ENCODE data around the gene FAM161B. TPM values are rescaled to one million over a fixed set of nuclear protein-coding genes. Genes with fewer than 3 reads are reported as not detected.
"Not testable (repeated sequence)": the region's sequence is repeated elsewhere in the genome, so short reads cannot be mapped to it uniquely, and the experiment has no call there.

Gene FAM161B
- total RNA-seq, 4 donors from 2014 or later = 1.2 to 3.1 (median 2.2) TPM

- Histone ChIP-seq H3K27me3 (no peaks in the 10 kb centered on the region), H3K9me3 (peaks cover 0 to 7% (median 0%) of the 10 kb centered on the region in 3 donors), H3K27ac (no peak overlapping the region), H3K4me1 (peaks cover 0 to 11% (median 0%) of the 10 kb centered on the region in 3 donors), H3K36me3 (peaks cover 0 to 97% (median 17%) of the 10 kb centered on the region in 3 donors), H3K4me3 (no peak overlapping the region)
- DNase-seq = no peak
- 68 to 85% methylated on average over 6 of the region's 6 CpGs for WGBS, 2 donors
- intact Hi-C loops (cut with DNase I) = no loop called here
- no peak for TF ChIP-seq POLR2A (IDR thresholded peaks at IDR 0.05)
These were observed 33.6 kb downstream of the FAM161B start for GRCh38 chr14:73916324-73916723.

- TF ChIP-seq POLR2A (IDR thresholded peaks at IDR 0.05) = no peak
- TF ChIP-seq CTCF (IDR thresholded peaks at IDR 0.05) = no peak
- H3K36me3 ChIP-seq = peaks cover 0 to 97% (median 20%) of the 10 kb centered on the region in 3 donors
These were observed 36.6 kb downstream of the FAM161B start for GRCh38 chr14:73913256-73913655.

GRCh38 chr14:73909681-73910080 lies 40.2 kb downstream of the FAM161B start:
- no peak overlapping the region for H3K27ac ChIP-seq
- H3K4me1 ChIP-seq = no peaks in the 10 kb centered on the region
- no peak for DNase-seq
- TF ChIP-seq CTCF (IDR thresholded peaks at IDR 0.05) (no peak), POLR2A (IDR thresholded peaks at IDR 0.05) (no peak)
- 88 to 100% methylated on average over 1 of the region's 1 CpG for WGBS, 2 donors
- no peak overlapping the region for H3K4me3 ChIP-seq
- H3K9me3 ChIP-seq = peaks cover 0 to 7% (median 0%) of the 10 kb centered on the region in 3 donors
- intact Hi-C loops (cut with DNase I) = no loop called here
- H3K27me3 ChIP-seq = no peaks in the 10 kb centered on the region
- peaks cover 8 to 100% (median 48%) of the 10 kb centered on the region in 3 donors for H3K36me3 ChIP-seq

More at GRCh38 chr14:73913256-73913655, 36.6 kb downstream of the FAM161B start:
- H3K27me3 ChIP-seq = no peaks in the 10 kb centered on the region
- H3K27ac ChIP-seq = no peak overlapping the region
- H3K4me1 ChIP-seq = peaks cover 0 to 11% (median 0%) of the 10 kb centered on the region in 3 donors
- peaks cover 0 to 7% (median 0%) of the 10 kb centered on the region in 3 donors for H3K9me3 ChIP-seq
- intact Hi-C loops (cut with DNase I) = no loop called here
- 71 to 85% methylated on average over 3 of the region's 3 CpGs for WGBS, 2 donors
- H3K4me3 ChIP-seq = no peak overlapping the region
- DNase-seq = no peak

- WGBS, 2 donors = 61 to 85% methylated on average over 3 of the region's 3 CpGs
- peaks cover 14 to 98% (median 54%) of the 10 kb centered on the region in 3 donors for H3K36me3 ChIP-seq
- intact Hi-C loops (cut with DNase I) = no loop called here
- H3K9me3 ChIP-seq = no peaks in the 10 kb centered on the region
- DNase-seq = no peak
- H3K4me1 ChIP-seq = no peaks in the 10 kb centered on the region
- no peak overlapping the region for H3K4me3 ChIP-seq
- H3K27ac ChIP-seq = no peak overlapping the region
- no peaks in the 10 kb centered on the region for H3K27me3 ChIP-seq
- no peak for TF ChIP-seq POLR2A (IDR thresholded peaks at IDR 0.05)
These were observed 46.9 kb downstream of the FAM161B start for GRCh38 chr14:73903028-73903427.

GRCh38 chr14:73896521-73896920 lies 53.4 kb downstream of the FAM161B start:
- WGBS, 2 donors = 37 to 61% methylated on average over 1 of the region's 1 CpG
- TF ChIP-seq CTCF (IDR thresholded peaks at IDR 0.05) (no peak), POLR2A (IDR thresholded peaks at IDR 0.05) (no peak)
- Histone ChIP-seq H3K4me3 (no peak overlapping the region), H3K9me3 (no peaks in the 10 kb centered on the region), H3K4me1 (peaks cover 0 to 2% (median 0%) of the 10 kb centered on the region in 3 donors), H3K27ac (no peak overlapping the region), H3K27me3 (no peaks in the 10 kb centered on the region), H3K36me3 (peaks cover 14 to 92% (median 52%) of the 10 kb centered on the region in 3 donors)
- DNase-seq = no peak
- intact Hi-C loops (cut with DNase I) = no loop called here

GRCh38 chr14:73895939-73896338 lies 54.0 kb downstream of the FAM161B start:
- no peak for TF ChIP-seq CTCF (IDR thresholded peaks at IDR 0.05)
- TF ChIP-seq POLR2A (IDR thresholded peaks at IDR 0.05) = no peak
- Histone ChIP-seq H3K4me1 (peaks cover 0 to 7% (median 0%) of the 10 kb centered on the region in 3 donors), H3K36me3 (peaks cover 14 to 87% (median 47%) of the 10 kb centered on the region in 3 donors), H3K4me3 (no peak overlapping the region), H3K9me3 (no peaks in the 10 kb centered on the region), H3K27me3 (no peaks in the 10 kb centered on the region), H3K27ac (no peak overlapping the region)
- intact Hi-C loops (cut with DNase I) = no loop called here
- no peak for DNase-seq
- WGBS, 2 donors = 74 to 79% methylated on average over 1 of the region's 1 CpG

GRCh38 chr14:73894180-73894687 lies 55.7 kb downstream of the FAM161B start:
- H3K27ac ChIP-seq; DNase-seq; H3K9me3 ChIP-seq; H3K4me3 ChIP-seq; intact Hi-C loops (cut with DNase I); H3K27me3 ChIP-seq: not testable (repeated sequence)
- 69 to 100% methylated on average over 2 to 4 of the region's 6 CpGs for WGBS, 2 donors
- Histone ChIP-seq H3K4me1 (peaks cover 0 to 14% (median 4%) of the 10 kb centered on the region in 3 donors), H3K36me3 (peaks cover 14 to 70% (median 47%) of the 10 kb centered on the region in 3 donors)

Measured in esophagus squamous epithelium (tissue), 5 donors.